Activated CD4-positive, alpha-beta T cell treated with anti-CD3 and anti-CD28 coated beads, Interleukin-2, amount 10 ng/mL, durations not matched to agents 7 days and 5 days (primary cell): Measurements from ENCODE around the gene PCDH15. TPM values are rescaled to one million over a fixed set of nuclear protein-coding genes. Genes with fewer than 3 reads are reported as not detected.

ENCODE experiments used
- CTCF ChIA-PET: fragments of 350-600 bp; sonication (Branson Sonifier 250); formaldehyde crosslinking; loops from one replicate; lab custom pipeline; 2021; ENCODE audit warnings: antibody characterized with exemption; lab: Charles Lee
- POLR2A ChIA-PET: fragments of 350-600 bp; sonication (Branson Sonifier 250); formaldehyde crosslinking; loops from one replicate; lab custom pipeline; 2021; ENCODE audit warnings: antibody characterized with exemption; lab: Charles Lee
- DNase-seq: peaks from one replicate; pipeline ENCODE4 v3.0.0-alpha.2; 2020
- H3K27ac Mint-ChIP-seq: one replicate; pipeline ENCODE4 v1.8.0; 2021; ENCODE audit warnings: mild to moderate bottlenecking, moderate library complexity, mixed read lengths
- H3K27me3 Mint-ChIP-seq: one replicate; pipeline ENCODE4 v1.8.0; 2021; ENCODE audit warnings: mixed read lengths
- H3K36me3 Mint-ChIP-seq: one replicate; pipeline ENCODE4 v1.8.0; 2021; ENCODE audit warnings: low read depth, mixed read lengths
- H3K4me1 Mint-ChIP-seq: one replicate; pipeline ENCODE4 v1.8.0; 2021; ENCODE audit warnings: mixed read lengths
- H3K4me3 Mint-ChIP-seq: one replicate; pipeline ENCODE4 v1.8.0; 2021; ENCODE audit warnings: mild to moderate bottlenecking, moderate library complexity, mixed read lengths
- H3K9me3 Mint-ChIP-seq: one replicate; pipeline ENCODE4 v1.8.0; 2021; ENCODE audit warnings: mixed read lengths
- total RNA-seq, 2 experiments: library from RNA; stranded (reverse); gene quantifications; one replicate each; pipeline ENCODE4 v1.2.3, GENCODE V29; 2021

The PCDH15 gene
- total RNA-seq, 2 experiments from 2014 or later = not detected

GRCh38 chr10:54682554-54682953 lies 118.5 kb downstream of the PCDH15 start:
- H3K4me1 Mint-ChIP-seq = no peaks in the 10 kb centered on the region
- no peaks in the 10 kb centered on the region for H3K9me3 Mint-ChIP-seq
- no peaks in the 10 kb centered on the region for H3K27me3 Mint-ChIP-seq
- DNase-seq = no peak
- POLR2A ChIA-PET = no interaction called here
- H3K4me3 Mint-ChIP-seq = no peak overlapping the region
- CTCF ChIA-PET = no interaction called here
- H3K36me3 Mint-ChIP-seq = no peaks in the 10 kb centered on the region
- H3K27ac Mint-ChIP-seq = no peak overlapping the region

GRCh38 chr10:54681136-54681535 lies 119.9 kb downstream of the PCDH15 start:
- ChIA-PET POLR2A (no interaction called here), CTCF (no interaction called here)
- Mint-ChIP-seq H3K27ac (no peak overlapping the region), H3K9me3 (peaks cover 6% of the 10 kb centered on the region), H3K36me3 (no peaks in the 10 kb centered on the region), H3K4me3 (no peak overlapping the region), H3K4me1 (no peaks in the 10 kb centered on the region), H3K27me3 (no peaks in the 10 kb centered on the region)
- DNase-seq = no peak

GRCh38 chr10:54667136-54667535 lies 133.9 kb downstream of the PCDH15 start:
- Mint-ChIP-seq H3K4me1 (no peaks in the 10 kb centered on the region), H3K27me3 (no peaks in the 10 kb centered on the region)

GRCh38 chr10:54666192-54666591 lies 134.8 kb downstream of the PCDH15 start:
- no peaks in the 10 kb centered on the region for H3K27me3 Mint-ChIP-seq
- no peaks in the 10 kb centered on the region for H3K36me3 Mint-ChIP-seq
- H3K4me1 Mint-ChIP-seq = no peaks in the 10 kb centered on the region
- ChIA-PET POLR2A (no interaction called here), CTCF (no interaction called here)
- no peak overlapping the region for H3K4me3 Mint-ChIP-seq
- no peaks in the 10 kb centered on the region for H3K9me3 Mint-ChIP-seq
- H3K27ac Mint-ChIP-seq = no peak overlapping the region
- DNase-seq = no peak

More at GRCh38 chr10:54667136-54667535, 133.9 kb downstream of the PCDH15 start:
- H3K27ac Mint-ChIP-seq = no peak overlapping the region
- H3K36me3 Mint-ChIP-seq = no peaks in the 10 kb centered on the region
- H3K9me3 Mint-ChIP-seq = no peaks in the 10 kb centered on the region
- DNase-seq = no peak
- H3K4me3 Mint-ChIP-seq = no peak overlapping the region
- POLR2A ChIA-PET = no interaction called here
- CTCF ChIA-PET = no interaction called here

- Mint-ChIP-seq H3K36me3 (no peaks in the 10 kb centered on the region), H3K4me1 (no peaks in the 10 kb centered on the region), H3K27ac (no peak overlapping the region), H3K9me3 (peaks cover 3% of the 10 kb centered on the region), H3K27me3 (no peaks in the 10 kb centered on the region), H3K4me3 (no peak overlapping the region)
- CTCF ChIA-PET = no interaction called here
- DNase-seq = no peak
- POLR2A ChIA-PET = no interaction called here
Observed at GRCh38 chr10:54665095-54665494, 135.9 kb downstream of the PCDH15 start.

GRCh38 chr10:54660397-54660796 lies 140.6 kb downstream of the PCDH15 start:
- peaks cover 3% of the 10 kb centered on the region for H3K9me3 Mint-ChIP-seq
- no peak overlapping the region for H3K4me3 Mint-ChIP-seq
- POLR2A ChIA-PET = no interaction called here
- CTCF ChIA-PET = no interaction called here
- no peak overlapping the region for H3K27ac Mint-ChIP-seq
- H3K27me3 Mint-ChIP-seq = no peaks in the 10 kb centered on the region
- no peaks in the 10 kb centered on the region for H3K4me1 Mint-ChIP-seq
- H3K36me3 Mint-ChIP-seq = no peaks in the 10 kb centered on the region
- no peak for DNase-seq

- no peak overlapping the region for H3K27ac Mint-ChIP-seq
- H3K36me3 Mint-ChIP-seq = no peaks in the 10 kb centered on the region
- DNase-seq = no peak
- ChIA-PET CTCF (no interaction called here), POLR2A (no interaction called here)
- no peaks in the 10 kb centered on the region for H3K27me3 Mint-ChIP-seq
- no peaks in the 10 kb centered on the region for H3K4me1 Mint-ChIP-seq
- peaks cover 3% of the 10 kb centered on the region for H3K9me3 Mint-ChIP-seq
- H3K4me3 Mint-ChIP-seq = no peak overlapping the region
Observed at GRCh38 chr10:54656643-54657042, 144.4 kb downstream of the PCDH15 start.

- no peak for DNase-seq
- POLR2A ChIA-PET = no interaction called here
- Mint-ChIP-seq H3K4me3 (no peak overlapping the region), H3K9me3 (no peaks in the 10 kb centered on the region), H3K36me3 (no peaks in the 10 kb centered on the region), H3K4me1 (no peaks in the 10 kb centered on the region), H3K27ac (no peak overlapping the region), H3K27me3 (no peaks in the 10 kb centered on the region)
- CTCF ChIA-PET = no interaction called here
Observed at GRCh38 chr10:54653518-54653917, 147.5 kb downstream of the PCDH15 start.

GRCh38 chr10:54650547-54650946 lies 150.5 kb downstream of the PCDH15 start:
- CTCF ChIA-PET = no interaction called here
- no peak overlapping the region for H3K4me3 Mint-ChIP-seq

GRCh38 chr10:54622017-54622416 lies 179.0 kb downstream of the PCDH15 start:
- no peaks in the 10 kb centered on the region for H3K27me3 Mint-ChIP-seq
- H3K9me3 Mint-ChIP-seq = peaks cover 5% of the 10 kb centered on the region
- no peak for DNase-seq
- no peak overlapping the region for H3K4me3 Mint-ChIP-seq
- H3K27ac Mint-ChIP-seq = no peak overlapping the region
- no peaks in the 10 kb centered on the region for H3K4me1 Mint-ChIP-seq
- H3K36me3 Mint-ChIP-seq = no peaks in the 10 kb centered on the region
- CTCF ChIA-PET = no interaction called here
- POLR2A ChIA-PET = no interaction called here

More at GRCh38 chr10:54650547-54650946, 150.5 kb downstream of the PCDH15 start:
- H3K4me1 Mint-ChIP-seq = no peaks in the 10 kb centered on the region
- H3K36me3 Mint-ChIP-seq = no peaks in the 10 kb centered on the region
- DNase-seq = no peak
- POLR2A ChIA-PET = no interaction called here
- no peak overlapping the region for H3K27ac Mint-ChIP-seq
- H3K9me3 Mint-ChIP-seq = no peaks in the 10 kb centered on the region
- H3K27me3 Mint-ChIP-seq = no peaks in the 10 kb centered on the region

GRCh38 chr10:54620352-54620751 lies 180.7 kb downstream of the PCDH15 start:
- POLR2A ChIA-PET = no interaction called here
- no peaks in the 10 kb centered on the region for H3K4me1 Mint-ChIP-seq
- CTCF ChIA-PET = no interaction called here
- H3K4me3 Mint-ChIP-seq = no peak overlapping the region
- peaks cover under 1% of the 10 kb centered on the region for H3K9me3 Mint-ChIP-seq
- no peaks in the 10 kb centered on the region for H3K36me3 Mint-ChIP-seq
- H3K27me3 Mint-ChIP-seq = no peaks in the 10 kb centered on the region
- no peak for DNase-seq
- no peak overlapping the region for H3K27ac Mint-ChIP-seq

GRCh38 chr10:54614072-54614471 lies 187.0 kb downstream of the PCDH15 start:
- H3K4me3 Mint-ChIP-seq = no peak overlapping the region
- no peaks in the 10 kb centered on the region for H3K36me3 Mint-ChIP-seq
- no peaks in the 10 kb centered on the region for H3K4me1 Mint-ChIP-seq
- ChIA-PET POLR2A (no interaction called here), CTCF (no interaction called here)
- no peaks in the 10 kb centered on the region for H3K27me3 Mint-ChIP-seq
- DNase-seq = no peak
- H3K9me3 Mint-ChIP-seq = no peaks in the 10 kb centered on the region
- H3K27ac Mint-ChIP-seq = no peak overlapping the region

GRCh38 chr10:54613162-54613561 lies 187.9 kb downstream of the PCDH15 start:
- no peaks in the 10 kb centered on the region for H3K4me1 Mint-ChIP-seq
- DNase-seq = no peak
- ChIA-PET CTCF (no interaction called here), POLR2A (no interaction called here)
- no peak overlapping the region for H3K27ac Mint-ChIP-seq
- H3K27me3 Mint-ChIP-seq = no peaks in the 10 kb centered on the region
- no peak overlapping the region for H3K4me3 Mint-ChIP-seq
- no peaks in the 10 kb centered on the region for H3K9me3 Mint-ChIP-seq
- H3K36me3 Mint-ChIP-seq = no peaks in the 10 kb centered on the region

GRCh38 chr10:54609423-54609822 lies 191.6 kb downstream of the PCDH15 start:
- H3K4me3 Mint-ChIP-seq = no peak overlapping the region
- no peak overlapping the region for H3K27ac Mint-ChIP-seq
- no peaks in the 10 kb centered on the region for H3K4me1 Mint-ChIP-seq
- H3K36me3 Mint-ChIP-seq = no peaks in the 10 kb centered on the region
- H3K9me3 Mint-ChIP-seq = peaks cover 1% of the 10 kb centered on the region
- ChIA-PET CTCF (no interaction called here), POLR2A (no interaction called here)
- DNase-seq = no peak
- no peaks in the 10 kb centered on the region for H3K27me3 Mint-ChIP-seq
